KG1 (cell line): ENCODE measurements around the gene ATXN7L3B.

ENCODE experiments used
- DNase-seq: peaks from one replicate; lab custom pipeline; 2025; lab: John Stamatoyannopoulos, UW

The ATXN7L3B gene

GRCh38 chr12:74551291-74551690, 13.7 kb downstream of the ATXN7L3B start:
- DNase-seq = no peak

- no peak for DNase-seq
Observed at GRCh38 chr12:74552201-74552600, 14.6 kb downstream of the ATXN7L3B start.

DNA sequence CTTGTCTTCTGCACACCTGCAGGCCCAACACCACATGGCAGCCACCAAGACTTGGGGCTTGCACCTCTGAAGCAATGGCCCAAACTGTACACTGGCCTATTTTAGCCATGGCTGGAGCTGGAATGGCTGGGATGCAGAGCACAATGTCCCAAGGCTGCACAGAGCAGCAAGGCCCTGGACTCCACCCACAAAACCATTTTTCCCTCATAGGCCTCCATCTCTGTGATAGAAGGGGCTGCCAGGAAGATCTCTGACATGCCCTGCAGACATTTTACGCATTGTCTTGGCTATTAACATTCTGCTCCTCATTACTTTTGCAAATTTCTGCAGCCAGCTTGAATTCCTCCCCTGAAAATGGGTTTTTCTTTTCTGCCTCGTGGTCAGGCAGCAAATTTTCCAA, 22.1 kb downstream of the ATXN7L3B start:
- DNase-seq = no peak

GRCh38 chr12:74563927-74564326, 26.3 kb downstream of the ATXN7L3B start:
- no peak for DNase-seq

DNA sequence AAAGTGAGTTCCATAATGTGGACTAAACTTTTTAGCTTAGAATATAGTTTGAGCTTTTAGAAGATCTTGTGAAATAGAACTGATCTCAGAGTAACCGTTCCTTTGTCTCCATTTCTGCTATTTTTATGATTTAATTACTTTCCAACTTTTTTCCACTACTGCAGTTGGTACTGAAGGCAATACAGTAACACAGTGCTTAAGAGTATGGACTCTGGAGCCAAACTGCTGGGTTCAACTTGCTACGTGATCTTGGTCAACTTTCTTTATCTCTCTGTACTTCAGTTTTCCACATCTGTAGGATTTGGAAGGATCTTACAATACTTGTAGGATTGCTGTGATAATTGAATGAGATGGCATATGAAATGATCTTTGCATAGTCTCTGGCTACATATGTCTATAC, 40.9 kb downstream of the ATXN7L3B start:
- no peak for DNase-seq

DNA sequence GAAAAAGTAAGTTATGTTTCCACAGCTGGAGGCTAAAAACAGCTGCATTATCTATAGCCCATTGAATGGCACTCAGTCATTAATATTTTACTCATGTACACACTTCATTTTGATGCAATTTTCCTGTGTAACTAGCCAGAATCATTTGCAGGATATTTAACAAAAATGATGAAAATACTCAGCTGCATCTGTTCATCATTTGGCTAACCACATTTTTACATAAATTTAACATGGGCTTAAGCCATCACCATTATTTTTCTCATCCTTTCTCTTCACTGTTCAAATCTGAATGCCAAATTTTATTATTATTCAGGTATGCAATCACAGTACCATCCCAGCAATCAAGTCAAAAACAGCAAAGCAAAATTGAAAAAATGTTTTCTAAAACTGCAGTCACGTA, 41.8 kb downstream of the ATXN7L3B start:
- DNase-seq = no peak

- no peak for DNase-seq
Observed at GRCh38 chr12:74579981-74580380, 42.3 kb downstream of the ATXN7L3B start.

DNA sequence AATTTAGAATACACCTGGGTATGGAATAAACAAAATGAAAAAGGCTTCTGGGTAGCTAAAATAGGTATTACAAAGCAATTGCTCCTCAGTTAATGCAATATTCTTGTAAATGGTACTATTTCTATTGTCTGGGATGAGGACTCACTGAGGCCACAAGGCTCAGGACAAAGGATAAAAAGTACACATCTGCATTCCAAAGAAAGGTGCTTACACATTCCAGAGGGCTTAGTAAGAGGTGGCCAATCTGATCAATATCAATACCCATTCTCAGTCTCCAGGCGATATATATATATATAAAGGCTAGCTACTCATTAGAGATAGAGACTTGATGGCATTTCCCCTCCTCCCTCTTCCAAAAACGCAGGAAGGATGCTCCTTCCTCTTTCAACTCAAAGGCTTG, 43.8 kb downstream of the ATXN7L3B start:
- no peak for DNase-seq

DNA sequence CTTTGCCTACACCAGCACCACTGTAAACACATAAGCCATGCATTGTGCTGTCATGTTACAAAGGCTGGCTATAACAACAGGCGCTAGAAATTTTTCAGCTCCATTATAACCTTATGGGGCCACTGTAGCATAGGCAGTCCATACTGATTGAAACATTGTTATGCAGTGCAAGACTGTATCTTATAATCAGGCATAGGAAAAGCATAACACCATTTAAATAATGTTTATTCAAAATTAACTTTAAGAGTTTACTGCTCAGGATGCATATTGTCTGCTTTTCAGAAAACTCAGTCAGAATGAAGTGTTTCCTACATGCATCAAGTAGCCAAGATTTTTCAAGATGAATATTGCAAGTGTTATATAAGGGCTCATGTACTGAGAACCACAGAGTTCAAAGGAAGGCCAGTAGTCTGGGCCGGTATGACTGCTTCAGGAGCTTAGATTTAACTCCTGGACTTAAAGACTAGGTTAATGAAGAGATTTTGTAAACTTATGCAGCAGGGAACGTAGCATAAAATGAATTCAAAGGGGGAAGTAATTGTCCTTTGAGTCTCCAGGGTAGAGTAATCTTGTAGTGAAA, 46.9 kb downstream of the ATXN7L3B start:
- no peak for DNase-seq

- DNase-seq = no peak
Observed at GRCh38 chr12:74586251-74586650, 48.6 kb downstream of the ATXN7L3B start.
